Liver (tissue), 3 donors: Measurements from ENCODE around the gene PSRC1.

ENCODE experiments used
- ATF3 ChIP-seq: IDR thresholded peaks from 2 replicates; pipeline ENCODE4 v1.6.1; 2016; ENCODE audit warnings: antibody characterized with exemption
- CTCF ChIP-seq: fragments of 150-350 bp; IDR thresholded peaks from 2 replicates; pipeline ENCODE4 v1.5.1; 2017; ENCODE audit warnings: improper control_type of control experiment, low read depth, low read length; ENCODE audit not compliant: missing input control
- EGR1 ChIP-seq, 2 donors: IDR thresholded peaks; 2 replicates each; pipeline ENCODE4 v1.6.1; 2016 to 2018; ENCODE audit warnings: antibody characterized with exemption in 2 of 2, low read depth in 2 of 2
- FOXA2 ChIP-seq: IDR thresholded peaks from 2 replicates; pipeline ENCODE4 v1.6.1; 2016; ENCODE audit warnings: antibody characterized with exemption
- GABPA ChIP-seq, 2 donors: IDR thresholded peaks in 1 of 2; conservative IDR thresholded peaks in 1 of 2; 2 replicates each; pipeline ENCODE4 v1.6.1; 2016; ENCODE audit warnings: antibody characterized with exemption in 2 of 2, mild to moderate bottlenecking in 1 of 2, moderate library complexity in 1 of 2
- JUND ChIP-seq, 2 donors: IDR thresholded peaks; 2 replicates each; pipeline ENCODE4 v1.6.1; 2016; ENCODE audit warnings: antibody characterized with exemption in 2 of 2
- MAX ChIP-seq: IDR thresholded peaks from 2 replicates; pipeline ENCODE4 v1.6.1; 2016; ENCODE audit warnings: antibody characterized with exemption
- NR2F2 ChIP-seq: IDR thresholded peaks from 2 replicates; pipeline ENCODE4 v1.6.1; 2016; ENCODE audit warnings: antibody characterized with exemption
- RAD21 ChIP-seq, 2 donors: IDR thresholded peaks; 2 replicates each; pipeline ENCODE4 v1.6.1; 2016; ENCODE audit warnings: antibody characterized with exemption in 2 of 2, mild to moderate bottlenecking in 2 of 2
- TAF1 ChIP-seq: conservative IDR thresholded peaks from 2 replicates; pipeline ENCODE4 v1.6.1; 2016; ENCODE audit warnings: antibody characterized with exemption, mild to moderate bottlenecking
- YY1 ChIP-seq: IDR thresholded peaks from 2 replicates; pipeline ENCODE4 v1.6.1; 2016; ENCODE audit warnings: antibody characterized with exemption, mild to moderate bottlenecking
- donor health status: healthy.
- donor health status: healthy.

GRCh38 chr1:109306832-109307273 is 23.9 kb upstream of the PSRC1 start, which contains the start of gene MYBPHL:
- TF ChIP-seq CTCF (no peak), MAX (no peak), FOXA2 (no peak), YY1 (no peak), NR2F2 (no peak), EGR1 (IDR thresholded peaks at IDR 0.05; ENCODE audit: low read depth in 2 of 2) (no peak), ATF3 (no peak), TAF1 (no peak), JUND (IDR thresholded peaks at IDR 0.05) (no peak), RAD21 (IDR thresholded peaks at IDR 0.05) (no peak), GABPA (IDR thresholded peaks at IDR 0.05 in 1 of 2, conservative IDR thresholded peaks at IDR 0.05 in 1 of 2) (no peak)
